Amniotic epithelial cell (primary cell): ENCODE measurements around the gene ENAH.
"Not testable (repeated sequence)": the region's sequence is repeated elsewhere in the genome, so short reads cannot be mapped to it uniquely, and the experiment has no call there.

Source experiments
- DNase-seq: peaks from one replicate; pipeline ENCODE4 v3.0.0-alpha.2; 2010; ENCODE audit warnings: low read depth

Gene ENAH

GRCh38 chr1:225674381-225674780 is 21.5 kb upstream of the ENAH start:
- peak; percentile 38 for DNase-seq

- DNase-seq: no peak
Observed at GRCh38 chr1:225670806-225671733, 18.1 kb upstream of the ENAH start.

DNA sequence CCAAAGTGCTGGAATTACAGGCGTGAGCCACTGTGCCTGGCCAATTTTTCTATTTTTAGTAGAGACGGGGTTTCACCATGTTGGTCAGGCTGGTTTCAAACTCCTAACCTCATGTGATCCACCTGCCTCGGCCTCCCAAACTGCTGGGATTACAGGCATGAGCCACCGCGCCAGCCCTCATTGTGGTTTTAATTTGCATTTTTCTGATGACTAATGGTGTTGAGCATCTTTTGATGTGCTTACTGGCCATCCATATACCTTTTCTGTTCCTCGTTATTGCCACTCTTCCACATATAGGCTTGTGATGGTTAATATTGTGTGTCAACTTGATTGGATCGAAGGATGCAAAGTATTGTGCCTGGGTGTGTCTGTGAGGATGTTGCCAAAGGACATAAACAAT is 17.4 kb upstream of the ENAH start:
- no peak for DNase-seq

- no peak for DNase-seq
Observed at GRCh38 chr1:225668222-225668621, 15.3 kb upstream of the ENAH start.

GRCh38 chr1:225667362-225667761 is 14.4 kb upstream of the ENAH start:
- no peak for DNase-seq

DNA sequence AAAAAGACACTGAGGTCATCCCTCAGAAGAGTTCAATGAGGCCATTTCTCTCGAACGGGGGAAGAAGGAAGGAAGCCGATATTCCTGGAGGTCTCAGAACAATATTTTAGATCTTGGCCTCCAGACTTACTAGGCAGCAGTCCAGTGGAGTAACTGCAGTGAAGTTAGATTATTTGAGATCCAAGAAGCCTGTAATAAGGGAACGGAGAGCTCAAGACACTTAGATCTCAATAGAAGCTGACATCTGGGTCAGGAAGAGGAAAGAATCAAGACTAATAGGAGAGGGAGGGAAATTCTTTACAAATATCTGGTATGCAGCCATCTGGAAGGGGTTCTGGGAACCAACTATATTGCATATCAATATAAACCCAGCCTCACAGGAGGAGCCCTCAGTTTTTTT is 13.6 kb upstream of the ENAH start:
- DNase-seq: no peak

DNA sequence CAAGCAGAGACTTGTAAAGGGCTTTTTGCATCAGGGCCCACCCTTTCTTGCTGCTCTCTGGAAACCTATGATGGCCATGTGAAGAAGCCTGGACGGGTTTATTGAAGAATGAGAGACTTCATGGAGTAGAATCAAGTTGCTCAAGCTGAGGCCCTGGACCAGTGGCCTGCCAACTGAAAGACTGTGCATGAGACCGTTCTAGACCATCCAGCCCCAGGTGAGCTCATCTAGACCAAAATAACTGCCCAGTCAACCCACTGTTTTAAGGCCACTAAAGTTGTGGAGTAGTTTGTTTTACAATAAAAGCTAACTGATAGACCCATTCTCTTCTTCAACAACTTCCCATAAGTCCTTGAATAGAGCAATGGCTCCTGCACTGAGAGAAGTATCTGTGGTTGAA is 11.8 kb upstream of the ENAH start:
- DNase-seq: no peak

- no peak for DNase-seq
Observed at GRCh38 chr1:225662155-225662554, 9.2 kb upstream of the ENAH start.

DNA sequence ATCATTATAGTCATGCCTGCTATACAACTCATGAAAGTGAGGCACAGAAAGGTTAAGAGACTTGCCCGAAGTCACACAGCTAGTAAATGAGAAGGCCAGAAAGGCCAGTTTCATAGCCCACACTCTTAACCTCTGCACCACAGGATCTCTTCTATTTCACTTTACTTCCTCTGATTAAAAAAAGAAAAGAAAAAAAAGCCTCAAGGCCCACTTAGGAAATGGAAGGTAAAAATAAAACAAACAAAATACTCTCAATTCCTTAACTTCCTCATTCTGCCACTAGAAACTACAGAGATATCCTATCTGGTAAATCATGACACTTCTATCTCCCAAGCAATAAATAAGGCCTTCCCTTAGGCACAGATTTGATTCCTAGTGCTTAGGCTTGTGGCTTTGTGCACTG is 7.6 kb upstream of the ENAH start:
- DNase-seq: no peak

DNA sequence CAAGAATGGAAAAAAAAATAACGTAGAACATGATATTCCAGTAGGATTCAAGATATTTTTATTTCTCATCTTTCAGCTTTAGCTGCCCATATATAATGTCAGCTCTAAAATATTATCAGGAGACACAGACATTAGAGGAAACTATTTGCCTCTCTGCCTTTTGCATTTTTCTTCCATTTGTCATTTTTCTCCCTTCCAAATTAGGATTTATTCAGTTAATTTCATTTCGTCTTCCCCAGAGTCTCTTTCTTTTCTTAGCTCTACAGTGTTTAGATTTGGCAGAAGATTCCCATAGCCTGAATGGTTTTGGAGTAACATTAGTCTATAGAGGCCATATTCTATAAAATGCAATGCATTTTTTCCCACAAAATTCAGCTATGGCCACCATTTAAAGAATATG is 5.1 kb upstream of the ENAH start:
- DNase-seq: no peak

- peak; percentile 84 for DNase-seq
Observed at GRCh38 chr1:225657462-225657989, 4.6 kb upstream of the ENAH start.

DNA sequence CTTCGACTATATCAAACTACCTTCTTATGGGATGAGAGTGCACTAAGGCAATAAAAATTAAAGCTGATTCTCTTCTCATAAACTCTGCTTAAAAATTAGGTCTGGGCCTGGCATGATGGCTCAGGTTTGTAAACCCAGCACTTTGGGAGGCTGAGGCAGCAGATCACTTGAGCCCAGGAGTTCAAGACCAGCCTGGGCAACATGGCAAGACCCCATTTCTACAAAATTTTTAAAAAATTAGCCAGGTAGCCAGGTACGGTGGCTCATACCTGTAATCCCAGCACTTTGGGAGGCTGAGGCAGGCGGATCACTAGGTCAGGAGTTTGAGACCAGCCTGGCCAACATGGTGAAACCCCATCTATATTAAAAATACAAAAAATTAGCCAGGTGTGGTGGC is 3.3 kb upstream of the ENAH start:
- DNase-seq: not testable (repeated sequence)

GRCh38 chr1:225655509-225656258 is 2.8 kb upstream of the ENAH start:
- peak; percentile 99 for DNase-seq

- DNase-seq: no peak
Observed at GRCh38 chr1:225654688-225655508, 2.0 kb upstream of the ENAH start.

- no peak for DNase-seq
Observed at GRCh38 chr1:225654277-225654597, 1.3 kb upstream of the ENAH start.

GRCh38 chr1:225653463-225654276 is 747 bp upstream of the ENAH start:
- peak; percentile 72 for DNase-seq

- DNase-seq: no peak
Observed at GRCh38 chr1:225651872-225652728, 823 bp downstream of the ENAH start.

GRCh38 chr1:225651376-225651871 is 1.5 kb downstream of the ENAH start:
- no peak for DNase-seq

DNA sequence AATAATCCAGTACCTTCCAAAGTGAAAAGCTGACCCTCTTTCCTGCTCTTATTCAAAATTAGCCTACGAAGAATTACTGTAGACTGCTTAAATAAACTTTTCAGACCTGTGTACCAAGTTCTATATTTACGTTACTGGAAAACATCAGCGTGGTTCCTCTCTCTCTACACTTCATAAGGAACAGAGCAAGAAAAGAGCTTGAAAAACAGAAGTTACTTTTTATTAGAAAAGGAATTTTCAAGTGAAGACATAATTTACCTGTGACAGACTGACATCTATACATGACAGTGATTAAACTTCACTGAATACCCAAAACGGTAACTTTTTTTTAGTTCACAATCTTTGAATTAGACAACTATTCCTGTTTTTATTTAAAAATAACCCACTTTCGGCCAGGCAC is 2.7 kb downstream of the ENAH start:
- no peak for DNase-seq

GRCh38 chr1:225645194-225645895 is 7.6 kb downstream of the ENAH start:
- no peak for DNase-seq
